ENCODE results near the gene BACE1.

DNA sequence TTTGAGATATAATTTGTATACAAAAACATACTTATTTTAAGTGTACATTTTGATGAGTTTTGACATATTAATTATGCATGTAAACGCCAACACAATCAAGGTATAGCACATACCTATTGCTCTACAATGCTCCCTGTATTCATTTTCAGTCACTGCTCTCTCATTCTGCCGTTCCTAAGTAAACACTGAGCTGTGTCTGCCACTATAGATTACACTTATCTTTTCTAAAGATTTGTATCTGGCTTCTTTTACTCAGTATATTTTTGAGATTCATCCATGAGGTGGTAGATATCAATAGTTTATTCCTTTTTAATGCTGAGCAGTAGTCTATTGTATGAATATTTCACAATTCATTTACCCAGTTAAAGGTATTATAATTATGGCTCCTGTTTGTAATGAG, 50.3 kb downstream of the BACE1 start:
- no peak for TF ChIP-seq CTCF (IDR thresholded peaks at IDR 0.05)
- TF ChIP-seq, protein P1, sequence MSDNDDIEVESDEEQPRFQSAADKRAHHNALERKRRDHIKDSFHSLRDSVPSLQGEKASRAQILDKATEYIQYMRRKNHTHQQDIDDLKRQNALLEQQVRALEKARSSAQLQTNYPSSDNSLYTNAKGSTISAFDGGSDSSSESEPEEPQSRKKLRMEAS (CRISPR knock-in tag; IDR thresholded peaks at IDR 0.05): no peak

All from WTC11 (cell line).